ENCODE results near the gene RGS14. TPM values are rescaled to one million over a fixed set of nuclear protein-coding genes. Genes with fewer than 3 reads are reported as not detected.
A peak's percentile ranks its signal among the peaks of the same experiment; 100 is the strongest.

The RGS14 gene
- total RNA-seq, 2 experiments from 2014 or later = 112 to 117 TPM

GRCh38 chr5:177361418-177362291, 3.9 kb downstream of the RGS14 start:
- Mint-ChIP-seq H3K27ac (peak overlapping the region; percentile 41), H3K27me3 (ENCODE audit: low read depth) (no peaks in the 10 kb centered on the region), H3K4me3 (peak overlapping the region; percentile 79), H3K9me3 (ENCODE audit: insufficient read depth) (no peaks in the 10 kb centered on the region), H3K36me3 (ENCODE audit: low read depth) (peaks cover 48% of the 10 kb centered on the region), H3K4me1 (ENCODE audit: low read depth) (peaks cover 81% of the 10 kb centered on the region)
- POLR2A ChIA-PET = interaction anchor here (0.6 to 3.4 kb wide), 8 partner anchors 10 to 94 kb away, joined by 3 to 22 read pairs (median 4); partner anchors contain the start of gene LMAN2
- CTCF ChIA-PET = interaction anchor here (0.9 to 7.0 kb wide), 12 partner anchors 10 to 248 kb away, joined by 3 to 70 read pairs (median 4); partner anchors contain the start of gene LMAN2
- no peak for DNase-seq
- no peak for ATAC-seq

GRCh38 chr5:177362292-177362609, 4.5 kb downstream of the RGS14 start:
- no peak for ATAC-seq
- Mint-ChIP-seq H3K36me3 (ENCODE audit: low read depth) (peaks cover 51% of the 10 kb centered on the region), H3K27me3 (ENCODE audit: low read depth) (no peaks in the 10 kb centered on the region)

GRCh38 chr5:177362610-177363507, 5.1 kb downstream of the RGS14 start:
- DNase-seq (peak; percentile 66), ATAC-seq (peak; percentile 62)
- POLR2A ChIA-PET = interaction anchor here (1.3 to 3.4 kb wide), 4 partner anchors 10 to 92 kb away, joined by 3 to 22 read pairs (median 4); partner anchors contain the start of gene LMAN2
- no peaks in the 10 kb centered on the region for H3K9me3 Mint-ChIP-seq (ENCODE audit: insufficient read depth)
- CTCF ChIA-PET = interaction anchor here (0.6 to 7.0 kb wide), 10 partner anchors 9 to 139 kb away, joined by 3 to 70 read pairs (median 5); partner anchors contain the start of gene LMAN2
- H3K4me1 Mint-ChIP-seq (ENCODE audit: low read depth) = peaks cover 70% of the 10 kb centered on the region
- no peaks in the 10 kb centered on the region for H3K27me3 Mint-ChIP-seq (ENCODE audit: low read depth)
- H3K4me3 Mint-ChIP-seq = peak overlapping the region; percentile 79
- H3K27ac Mint-ChIP-seq = peak overlapping the region; percentile 41
- H3K36me3 Mint-ChIP-seq (ENCODE audit: low read depth) = peaks cover 51% of the 10 kb centered on the region

More at GRCh38 chr5:177362292-177362609, 4.5 kb downstream of the RGS14 start:
- H3K4me3 Mint-ChIP-seq = peak overlapping the region; percentile 79
- H3K4me1 Mint-ChIP-seq (ENCODE audit: low read depth) = peaks cover 75% of the 10 kb centered on the region
- peak overlapping the region; percentile 41 for H3K27ac Mint-ChIP-seq
- ChIA-PET POLR2A (interaction anchor here (1.3 to 3.4 kb wide), 3 partner anchors 11 to 93 kb away, joined by 3 to 22 read pairs (median 6); partner anchors contain the start of gene LMAN2), CTCF (interaction anchor here (0.6 to 7.0 kb wide), 9 partner anchors 9 to 139 kb away, joined by 3 to 70 read pairs (median 5); partner anchors contain the start of gene LMAN2)
- H3K9me3 Mint-ChIP-seq (ENCODE audit: insufficient read depth) = no peaks in the 10 kb centered on the region
- DNase-seq = no peak

- no peak for ATAC-seq
- H3K4me3 Mint-ChIP-seq = peak overlapping the region; percentile 79
- H3K27me3 Mint-ChIP-seq (ENCODE audit: low read depth) = no peaks in the 10 kb centered on the region
- ChIA-PET POLR2A (interaction anchor here (1.0 to 1.6 kb wide), 3 partner anchors 11 to 54 kb away, joined by 3 to 4 read pairs (median 3); no protein-coding TSS in a partner anchor), CTCF (interaction anchor here (0.9 to 4.0 kb wide), 5 partner anchors 19 to 92 kb away, joined by 3 to 23 read pairs (median 4); no protein-coding TSS in a partner anchor)
- H3K36me3 Mint-ChIP-seq (ENCODE audit: low read depth) = peaks cover 56% of the 10 kb centered on the region
- H3K4me1 Mint-ChIP-seq (ENCODE audit: low read depth) = peaks cover 75% of the 10 kb centered on the region
- DNase-seq = no peak
- no peak overlapping the region for H3K27ac Mint-ChIP-seq
- H3K9me3 Mint-ChIP-seq (ENCODE audit: insufficient read depth) = no peaks in the 10 kb centered on the region
Measured at GRCh38 chr5:177363565-177363964, 5.8 kb downstream of the RGS14 start.

GRCh38 chr5:177364159-177364962, 6.6 kb downstream of the RGS14 start:
- POLR2A ChIA-PET = interaction anchor here (0.7 to 1.6 kb wide), 5 partner anchors 11 to 822 kb away, joined by 3 to 4 read pairs (median 3); no protein-coding TSS in a partner anchor
- H3K27ac Mint-ChIP-seq = peak overlapping the region; percentile 54
- CTCF ChIA-PET = interaction anchor here (0.9 to 4.0 kb wide), 5 partner anchors 19 to 91 kb away, joined by 3 to 23 read pairs (median 4); no protein-coding TSS in a partner anchor

GRCh38 chr5:177365845-177366527, 8.3 kb downstream of the RGS14 start:
- H3K4me1 Mint-ChIP-seq (ENCODE audit: low read depth) = peaks cover 73% of the 10 kb centered on the region
- ChIA-PET POLR2A (interaction anchor here (0.9 kb wide), 1 partner anchor 9 kb away, joined by 3 read pairs; no protein-coding TSS in a partner anchor), CTCF (interaction anchor here (4.0 kb wide), 1 partner anchor 24 kb away, joined by 23 read pairs; no protein-coding TSS in a partner anchor)
- H3K27me3 Mint-ChIP-seq (ENCODE audit: low read depth) = no peaks in the 10 kb centered on the region
- H3K36me3 Mint-ChIP-seq (ENCODE audit: low read depth) = peaks cover 59% of the 10 kb centered on the region
- H3K9me3 Mint-ChIP-seq (ENCODE audit: insufficient read depth) = no peaks in the 10 kb centered on the region
- no peak overlapping the region for H3K27ac Mint-ChIP-seq
- H3K4me3 Mint-ChIP-seq = no peak overlapping the region
- no peak for DNase-seq
- ATAC-seq = no peak

More at GRCh38 chr5:177364159-177364962, 6.6 kb downstream of the RGS14 start:
- H3K9me3 Mint-ChIP-seq (ENCODE audit: insufficient read depth) = no peaks in the 10 kb centered on the region
- no peaks in the 10 kb centered on the region for H3K27me3 Mint-ChIP-seq (ENCODE audit: low read depth)
- H3K4me3 Mint-ChIP-seq = no peak overlapping the region
- ATAC-seq (no peak), DNase-seq (no peak)
- H3K36me3 Mint-ChIP-seq (ENCODE audit: low read depth) = peaks cover 56% of the 10 kb centered on the region
- H3K4me1 Mint-ChIP-seq (ENCODE audit: low read depth) = peaks cover 75% of the 10 kb centered on the region

GRCh38 chr5:177366528-177367322, 9.0 kb downstream of the RGS14 start:
- ChIA-PET CTCF (interaction anchor here (4.0 kb wide), 1 partner anchor 23 kb away, joined by 23 read pairs; no protein-coding TSS in a partner anchor), POLR2A (interaction anchor here (0.9 kb wide), 1 partner anchor 10 kb away, joined by 3 read pairs; no protein-coding TSS in a partner anchor)
- Mint-ChIP-seq H3K36me3 (ENCODE audit: low read depth) (peaks cover 63% of the 10 kb centered on the region), H3K4me1 (ENCODE audit: low read depth) (peaks cover 73% of the 10 kb centered on the region), H3K27ac (no peak overlapping the region), H3K4me3 (no peak overlapping the region), H3K9me3 (ENCODE audit: insufficient read depth) (no peaks in the 10 kb centered on the region), H3K27me3 (ENCODE audit: low read depth) (no peaks in the 10 kb centered on the region)
- ATAC-seq = no peak
- DNase-seq = no peak

GRCh38 chr5:177367323-177367848, 9.7 kb downstream of the RGS14 start:
- ATAC-seq = no peak
- no peak for DNase-seq
- ChIA-PET CTCF (no interaction called here), POLR2A (no interaction called here)
- Mint-ChIP-seq H3K4me1 (ENCODE audit: low read depth) (peaks cover 72% of the 10 kb centered on the region), H3K27ac (no peak overlapping the region), H3K27me3 (ENCODE audit: low read depth) (no peaks in the 10 kb centered on the region), H3K9me3 (ENCODE audit: insufficient read depth) (no peaks in the 10 kb centered on the region), H3K36me3 (ENCODE audit: low read depth) (peaks cover 61% of the 10 kb centered on the region), H3K4me3 (no peak overlapping the region)

Measured in activated CD8-positive, alpha-beta T cell treated with anti-CD3 and anti-CD28 coated beads, Interleukin-2, amount 10 ng/mL, durations not matched to agents 7 days and 5 days (primary cell).